ENCODE results near the gene CDC73.

GRCh38 chr1:193140254-193140653, 18.4 kb downstream of the CDC73 start:
- TF ChIP-seq CTCF (IDR thresholded peaks at IDR 0.05) (no peak), POLR2A (IDR thresholded peaks at IDR 0.05) (no peak)
